Activated CD4-positive, alpha-beta T cell treated with anti-CD3 and anti-CD28 coated beads for 36 hours (primary cell): ENCODE measurements around the gene NIF3L1. TPM values are rescaled to one million over a fixed set of nuclear protein-coding genes. Genes with fewer than 3 reads are reported as not detected.
A peak's percentile ranks its signal among the peaks of the same experiment; 100 is the strongest.

Source experiments
- ATAC-seq: fragments of 200-7000 bp; cut with Tn5 transposase; one replicate; pipeline ENCODE4 v1.10.0; 2021; ENCODE audit warnings: mild to moderate bottlenecking, moderate library complexity
- CTCF ChIA-PET: fragments of 350-600 bp; sonication (Branson Sonifier 250); formaldehyde crosslinking; loops from one replicate; lab custom pipeline; 2021; ENCODE audit warnings: antibody characterized with exemption; lab: Charles Lee
- POLR2A ChIA-PET: fragments of 350-600 bp; sonication (Branson Sonifier 250); formaldehyde crosslinking; loops from one replicate; lab custom pipeline; 2021; ENCODE audit warnings: antibody characterized with exemption, inconsistent platforms; lab: Charles Lee
- DNase-seq: peaks from one replicate; pipeline ENCODE4 v3.0.0-alpha.2; 2020
- H3K27ac Mint-ChIP-seq: one replicate; pipeline ENCODE4 v1.8.0; 2021; ENCODE audit warnings: mixed read lengths
- H3K27me3 Mint-ChIP-seq: one replicate; pipeline ENCODE4 v1.8.0; 2021; ENCODE audit warnings: mixed read lengths
- H3K36me3 Mint-ChIP-seq: one replicate; pipeline ENCODE4 v1.8.0; 2021; ENCODE audit warnings: low read depth, mixed read lengths
- H3K4me1 Mint-ChIP-seq: one replicate; pipeline ENCODE4 v1.8.0; 2021; ENCODE audit warnings: mixed read lengths
- H3K4me3 Mint-ChIP-seq: one replicate; pipeline ENCODE4 v1.8.0; 2021; ENCODE audit warnings: mild to moderate bottlenecking, moderate library complexity, mixed read lengths
- H3K9me3 Mint-ChIP-seq: one replicate; pipeline ENCODE4 v1.8.0; 2021; ENCODE audit warnings: low read depth, mixed read lengths
- intact Hi-C, 2 experiments: fragments of 100-400 bp; cut with DNase I in 1 of 2; cut with micrococcal nuclease in 1 of 2; formaldehyde crosslinking; loops; one replicate each; pipeline versions ENCODE4 v1.14.2 to v1.15.1; 2022 to 2024; cut with DNase I, micrococcal nuclease
- total RNA-seq, 2 experiments: library from RNA; stranded (reverse); gene quantifications; one replicate each; pipeline ENCODE4 v1.2.3, GENCODE V29; 2021

Gene NIF3L1
- total RNA-seq, 2 experiments from 2014 or later = 37.0 to 47.7 TPM

DNA sequence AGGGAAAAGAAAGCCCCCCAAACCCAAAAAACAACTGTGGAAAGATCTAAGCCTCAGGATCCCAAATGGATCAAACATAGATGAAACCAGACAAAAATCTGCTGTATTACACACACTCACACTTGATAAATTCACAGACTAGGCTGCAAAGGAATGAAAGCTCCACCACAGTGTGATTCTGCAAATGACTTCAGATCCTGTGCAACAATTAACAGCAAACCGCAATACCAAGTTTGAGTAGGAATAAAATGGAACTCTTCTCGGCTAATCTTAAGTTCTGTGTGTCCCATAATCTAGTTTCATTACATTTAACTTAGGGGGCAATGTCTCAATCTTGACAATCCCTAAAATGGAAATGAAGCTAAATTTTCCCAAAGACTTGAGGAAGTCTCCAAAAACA, 36.6 kb upstream of the NIF3L1 start:
- CTCF ChIA-PET = interaction anchor here (0.8 to 1.5 kb wide), 4 partner anchors 9 to 139 kb away, joined by 3 to 6 read pairs (median 4); no protein-coding TSS in a partner anchor

DNA sequence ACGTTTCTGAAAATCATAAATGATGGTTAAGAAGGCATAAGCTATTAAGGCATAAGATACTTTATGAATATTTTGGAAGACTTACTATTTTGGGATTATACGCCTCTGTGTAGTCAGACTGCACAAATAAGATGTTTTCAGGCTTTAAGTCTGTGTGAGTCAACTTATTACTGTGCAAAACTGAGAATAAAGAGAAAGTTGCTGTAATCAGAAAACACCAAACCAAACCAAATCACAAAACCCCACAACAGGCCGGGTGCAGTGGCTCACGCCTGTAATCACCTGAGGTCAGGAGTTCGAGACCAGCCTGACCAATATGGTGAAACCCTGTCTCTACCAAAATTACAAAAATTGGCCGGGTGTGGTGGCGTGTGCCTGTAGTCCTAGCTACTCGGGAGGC, 32.4 kb upstream of the NIF3L1 start:
- no peak overlapping the region for H3K4me3 Mint-ChIP-seq
- H3K9me3 Mint-ChIP-seq = no peaks in the 10 kb centered on the region
- peak overlapping the region; percentile 19 for H3K27ac Mint-ChIP-seq
- intact Hi-C loops = no loop called here
- DNase-seq (peak; percentile 26), ATAC-seq (peak; percentile 31)
- H3K27me3 Mint-ChIP-seq = no peaks in the 10 kb centered on the region
- peaks cover 85% of the 10 kb centered on the region for H3K36me3 Mint-ChIP-seq
- peaks cover 41% of the 10 kb centered on the region for H3K4me1 Mint-ChIP-seq
- CTCF ChIA-PET = interaction anchor here (0.8 to 2.0 kb wide), 2 partner anchors 153 to 553 kb away, joined by 3 to 4 read pairs; no protein-coding TSS in a partner anchor
- POLR2A ChIA-PET = interaction anchor here (0.7 kb wide), 1 partner anchor 27 kb away, joined by 6 read pairs; no protein-coding TSS in a partner anchor

More for the DNA sequence above, 36.6 kb upstream of the NIF3L1 start:
- H3K4me1 Mint-ChIP-seq = peaks cover 7% of the 10 kb centered on the region
- no peaks in the 10 kb centered on the region for H3K9me3 Mint-ChIP-seq
- intact Hi-C loops = no loop called here
- POLR2A ChIA-PET = interaction anchor here (2.1 kb wide), 1 partner anchor 11 kb away, joined by 4 read pairs; no protein-coding TSS in a partner anchor
- peaks cover 62% of the 10 kb centered on the region for H3K36me3 Mint-ChIP-seq
- peak overlapping the region; percentile 31 for H3K27ac Mint-ChIP-seq
- H3K4me3 Mint-ChIP-seq = no peak overlapping the region
- ATAC-seq = no peak
- DNase-seq = no peak
- no peaks in the 10 kb centered on the region for H3K27me3 Mint-ChIP-seq

DNA sequence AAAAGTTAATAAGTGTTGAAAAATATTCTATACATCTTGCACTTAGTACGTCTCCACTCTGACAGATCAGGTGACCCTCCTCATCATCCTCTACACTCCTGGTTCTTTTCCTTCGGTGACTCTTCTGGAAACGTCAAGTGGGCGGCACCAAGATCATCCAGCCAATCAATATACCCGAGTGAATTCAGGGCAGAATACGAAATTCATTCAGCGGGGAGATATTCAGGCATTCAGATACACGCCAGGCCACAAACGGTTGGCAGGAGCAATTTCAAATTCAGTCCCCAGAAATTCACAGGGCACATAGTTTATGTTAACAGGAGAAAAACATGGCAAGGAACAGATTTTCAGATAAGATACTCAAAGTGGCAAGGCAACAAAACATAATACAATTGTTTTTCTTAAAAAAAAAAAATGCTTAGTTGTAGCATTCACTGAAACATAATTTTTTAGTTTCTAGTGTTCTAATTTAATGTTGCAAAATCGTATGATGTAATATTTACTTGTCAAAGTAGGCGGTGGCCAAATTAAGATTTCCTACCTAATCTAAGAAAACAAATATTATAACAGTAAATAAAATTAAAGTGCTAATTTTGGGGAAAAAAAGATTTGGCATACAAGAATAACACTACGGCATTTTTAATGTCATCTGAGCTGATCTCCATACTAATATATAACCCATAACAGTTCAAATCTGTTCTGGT, 28.9 kb upstream of the NIF3L1 start:
- CTCF ChIA-PET = interaction anchor here (1.4 to 2.4 kb wide), 3 partner anchors 45 to 372 kb away, joined by 3 to 10 read pairs (median 4); no protein-coding TSS in a partner anchor
- Mint-ChIP-seq H3K27me3 (no peaks in the 10 kb centered on the region), H3K4me3 (peak overlapping the region; percentile 87), H3K4me1 (peaks cover 48% of the 10 kb centered on the region), H3K27ac (peak overlapping the region; percentile 86), H3K9me3 (no peaks in the 10 kb centered on the region), H3K36me3 (peaks cover 84% of the 10 kb centered on the region)
- POLR2A ChIA-PET = no interaction called here
- ATAC-seq = no peak
- intact Hi-C loops = loop anchor here (2.0 to 10.0 kb wide), 6 partner anchors 45 to 1407 kb away; partner anchors contain the start of genes CFLAR (in 1 of the 2), KCTD18 (in 1 of the 2), MAIP1 (in 1 of the 2) and NOP58 (in 1 of the 2)
- peak; percentile 67 for DNase-seq

DNA sequence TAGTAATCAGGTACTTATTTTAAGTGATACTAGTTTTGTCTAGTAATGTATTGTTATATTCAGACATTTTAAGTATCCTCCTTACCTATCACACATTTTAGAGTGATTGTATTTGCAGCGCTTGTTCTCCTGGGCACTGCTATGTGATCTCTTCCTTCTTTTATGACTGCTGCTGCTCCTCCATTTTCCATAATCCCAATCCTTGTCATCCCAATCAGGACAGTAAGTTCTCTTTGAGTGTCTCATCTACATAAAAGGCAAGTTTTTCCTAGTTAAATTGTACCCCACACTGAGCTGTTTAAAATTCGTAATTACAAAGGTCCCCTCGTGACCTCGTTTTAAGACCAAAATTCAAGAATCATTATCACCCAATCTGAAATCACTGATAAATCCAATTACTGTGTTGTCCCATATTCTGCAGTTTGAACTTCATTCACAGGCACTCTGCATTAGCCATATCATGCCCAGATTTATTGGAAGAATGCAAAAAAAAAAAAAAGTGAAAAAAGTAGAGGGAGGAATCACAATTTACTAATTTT, 27.5 kb upstream of the NIF3L1 start:
- H3K27ac Mint-ChIP-seq = peak overlapping the region; percentile 99
- H3K4me1 Mint-ChIP-seq = peaks cover 48% of the 10 kb centered on the region
- ChIA-PET CTCF (interaction anchor here (0.8 kb wide), 1 partner anchor 321 kb away, joined by 6 read pairs; no protein-coding TSS in a partner anchor), POLR2A (no interaction called here)
- no peak for DNase-seq
- intact Hi-C loops = loop anchor here (1.0 to 10.0 kb wide), 11 partner anchors 47 to 1406 kb away; partner anchors contain the start of genes CFLAR (in 1 of the 2), KCTD18 (in 1 of the 2), MAIP1 (in 1 of the 2) and NOP58 (in 1 of the 2)
- no peaks in the 10 kb centered on the region for H3K9me3 Mint-ChIP-seq
- no peaks in the 10 kb centered on the region for H3K27me3 Mint-ChIP-seq
- ATAC-seq = no peak
- peak overlapping the region; percentile 87 for H3K4me3 Mint-ChIP-seq
- H3K36me3 Mint-ChIP-seq = peaks cover 75% of the 10 kb centered on the region

DNA sequence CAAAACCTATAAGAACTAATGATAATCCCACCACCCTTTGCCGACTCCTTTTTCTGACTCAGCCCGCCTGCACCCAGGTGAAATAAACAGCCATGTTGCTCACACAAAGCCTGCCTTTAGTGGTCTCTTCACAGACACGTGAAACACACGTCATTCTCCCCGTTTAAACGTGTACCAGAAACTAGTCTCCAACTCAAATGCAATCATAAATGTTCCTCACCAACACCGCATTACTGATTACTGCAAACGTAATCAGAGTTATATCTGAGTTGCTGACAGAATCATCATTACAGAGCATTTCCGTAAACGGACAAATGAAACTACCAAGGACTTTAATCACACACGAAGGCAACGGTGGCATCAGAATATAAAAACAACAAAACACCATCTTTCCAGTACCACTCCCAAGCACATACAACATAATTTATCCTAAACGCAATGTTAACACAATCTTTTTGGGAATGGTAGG, 26.6 kb upstream of the NIF3L1 start:
- POLR2A ChIA-PET = no interaction called here
- Mint-ChIP-seq H3K4me1 (peaks cover 41% of the 10 kb centered on the region), H3K27me3 (no peaks in the 10 kb centered on the region), H3K36me3 (peaks cover 70% of the 10 kb centered on the region), H3K27ac (peak overlapping the region; percentile 99), H3K4me3 (peak overlapping the region; percentile 87), H3K9me3 (no peaks in the 10 kb centered on the region)
- peak; percentile 71 for ATAC-seq
- CTCF ChIA-PET = interaction anchor here (0.8 to 1.2 kb wide), 2 partner anchors 255 to 320 kb away, joined by 3 to 6 read pairs; no protein-coding TSS in a partner anchor
- DNase-seq = peak; percentile 83
- intact Hi-C loops = loop anchor here (1.0 to 10.0 kb wide), 9 partner anchors 97 to 1405 kb away; partner anchors contain the start of genes KCTD18 (in 1 of the 2), MAIP1 (in 1 of the 2), NOP58 (in 1 of the 2) and SGO2 (in 1 of the 2)

DNA sequence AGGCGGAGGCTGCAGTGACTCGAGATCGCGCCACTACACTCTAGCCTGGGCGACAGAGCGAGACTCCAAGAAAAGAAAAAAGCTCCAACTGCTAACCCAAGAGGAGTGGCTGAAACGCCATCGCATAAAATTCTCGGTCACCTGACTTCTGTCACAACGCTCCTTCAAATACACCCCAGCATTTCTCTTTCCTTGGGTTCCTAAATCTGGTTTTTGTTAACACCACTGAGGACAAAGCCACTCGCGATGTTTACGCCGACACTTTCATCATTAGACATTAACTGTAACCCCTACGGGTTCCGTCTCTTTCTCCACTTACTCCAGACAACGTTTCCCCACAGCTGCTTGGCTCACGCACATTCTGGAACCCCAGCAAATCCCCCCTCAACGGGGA, 25.4 kb upstream of the NIF3L1 start:
- intact Hi-C loops = loop anchor here (1.0 to 10.0 kb wide), 13 partner anchors 26 to 1404 kb away; partner anchors contain the start of genes BZW1 (in 2 of the 2), NIF3L1 (in 2 of the 2), PPIL3 (in 2 of the 2) and CASP10 (in 1 of the 2)
- Mint-ChIP-seq H3K27ac (peak overlapping the region; percentile 99), H3K4me3 (peak overlapping the region; percentile 87), H3K27me3 (no peaks in the 10 kb centered on the region), H3K9me3 (no peaks in the 10 kb centered on the region), H3K4me1 (peaks cover 32% of the 10 kb centered on the region), H3K36me3 (peaks cover 59% of the 10 kb centered on the region)
- POLR2A ChIA-PET = interaction anchor here (0.5 to 3.0 kb wide), 15 partner anchors 12 to 398 kb away, joined by 3 to 49 read pairs (median 4); partner anchors contain the start of genes NIF3L1 and PPIL3
- CTCF ChIA-PET = interaction anchor here (0.5 to 2.0 kb wide), 12 partner anchors 17 to 319 kb away, joined by 3 to 11 read pairs (median 3); partner anchors contain the start of genes CASP10, NIF3L1 and PPIL3
- ATAC-seq (peak; percentile 3), DNase-seq (peak; percentile 48)

DNA sequence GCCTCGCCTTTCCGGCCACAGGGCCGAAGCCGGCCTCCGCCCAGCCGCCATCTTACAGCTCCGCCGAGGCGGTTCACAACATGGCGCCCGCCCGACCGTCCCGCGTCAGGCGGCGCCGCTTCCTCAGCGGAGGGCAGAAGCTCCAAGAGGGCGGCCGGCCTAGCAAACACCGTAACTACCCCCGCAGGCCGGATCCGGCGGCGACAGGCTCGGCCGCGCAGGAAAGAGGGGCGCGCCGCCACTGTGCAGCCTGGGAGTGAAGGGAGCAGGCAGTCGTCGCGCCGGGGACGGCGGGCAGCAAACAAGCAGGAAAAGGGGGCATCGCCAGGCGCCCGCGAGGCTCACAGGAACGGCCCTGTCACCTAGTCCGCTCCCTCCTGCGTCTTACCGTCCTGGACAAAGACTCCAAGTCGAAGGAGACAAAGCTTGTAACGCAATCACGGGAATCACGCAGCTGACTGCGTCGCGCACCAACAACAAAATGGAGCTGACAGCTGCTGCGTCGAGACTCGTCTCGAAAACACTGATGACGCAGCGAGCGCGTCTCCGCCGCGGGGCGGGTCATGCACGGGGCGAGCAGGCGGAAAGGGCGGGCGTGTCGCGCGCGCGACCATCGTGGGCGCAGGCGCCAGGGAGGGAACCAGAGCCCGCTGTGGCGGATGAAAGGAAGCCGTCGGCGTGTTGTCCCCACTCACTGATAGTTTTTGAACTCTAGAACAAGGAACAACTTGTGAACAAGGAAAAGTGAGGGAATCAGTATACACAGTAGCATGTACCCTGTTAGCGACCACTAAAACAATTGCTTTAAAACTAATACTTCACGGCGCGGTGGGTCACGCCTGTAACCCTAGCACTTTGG, 24.8 kb upstream of the NIF3L1 start, which contains the start of gene CLK1:
Gene CLK1, minus strand, starts transcription at position 483 of the 859 bp plus-strand sequence. CDS start 2,796 bp downstream, outside the sequence.
- ChIA-PET CTCF (interaction anchor here (0.5 to 2.0 kb wide), 13 partner anchors 17 to 338 kb away, joined by 3 to 11 read pairs (median 3); partner anchors contain the start of genes CASP10, NIF3L1, PPIL3 and SGO2), POLR2A (interaction anchor here (0.5 to 3.0 kb wide), 20 partner anchors 13 to 397 kb away, joined by 3 to 49 read pairs (median 4); partner anchors contain the start of genes NIF3L1, PPIL3 and SGO2)
- DNase-seq (peak; percentile 98), ATAC-seq (peak; percentile 77)
- peak within 1 kb of the TSS; percentile 99 for H3K27ac Mint-ChIP-seq
- peaks cover 53% of the 10 kb centered on the region for H3K36me3 Mint-ChIP-seq
- H3K27me3 Mint-ChIP-seq = no peaks in the 10 kb centered on the region
- H3K4me1 Mint-ChIP-seq = peaks cover 26% of the 10 kb centered on the region
- intact Hi-C loops = loop anchor here (1.0 to 10.0 kb wide), 11 partner anchors 25 to 1403 kb away; partner anchors contain the start of genes BZW1 (in 2 of the 2), NIF3L1 (in 2 of the 2), PPIL3 (in 2 of the 2) and CASP10 (in 1 of the 2)
- peak within 1 kb of the TSS; percentile 87 for H3K4me3 Mint-ChIP-seq
- no peaks in the 10 kb centered on the region for H3K9me3 Mint-ChIP-seq

DNA sequence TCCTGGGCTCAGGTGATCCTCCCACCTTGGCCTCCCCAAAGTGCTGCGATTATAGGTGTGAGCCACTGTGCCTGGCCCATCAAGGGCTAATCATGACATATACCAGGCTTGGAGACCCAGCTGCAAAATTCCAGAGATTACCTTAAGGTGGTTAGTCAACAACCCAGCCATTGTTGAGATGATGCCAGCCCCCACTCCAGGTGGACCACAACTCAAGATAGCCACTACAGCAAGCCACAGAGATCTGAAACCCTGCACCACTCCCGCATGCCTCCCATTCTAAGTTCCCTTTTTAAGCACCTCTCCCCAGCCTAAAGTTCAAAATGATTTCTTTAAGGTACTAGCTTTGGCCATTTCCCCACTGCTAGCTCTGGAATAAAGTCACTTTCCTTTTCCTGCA, 20.2 kb upstream of the NIF3L1 start:
- intact Hi-C loops = loop anchor here in 1 of 2 experiments (10.0 kb wide), 1 partner anchor 914 kb away; the partner anchor contains the start of genes MAIP1 and TYW5
- peaks cover 10% of the 10 kb centered on the region for H3K4me1 Mint-ChIP-seq

DNA sequence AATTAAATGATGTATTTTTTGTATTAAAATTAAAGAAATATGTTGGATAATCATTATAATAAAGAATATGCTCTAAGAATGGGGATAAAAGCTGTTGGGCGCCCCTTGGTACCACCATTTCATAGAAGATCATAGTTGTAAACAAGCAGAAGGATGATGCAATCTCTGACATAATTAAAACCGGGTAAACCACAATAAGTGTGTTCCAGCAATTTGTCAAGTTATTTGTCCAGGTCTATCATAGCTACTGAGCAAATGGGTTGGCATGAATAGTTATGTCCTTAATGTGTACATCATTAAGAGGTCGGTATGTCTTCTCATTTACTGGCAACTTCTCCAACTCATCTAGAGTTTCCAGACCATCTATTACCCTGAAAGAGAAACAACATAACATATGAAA, 18.0 kb upstream of the NIF3L1 start:
- no peak overlapping the region for H3K4me3 Mint-ChIP-seq
- H3K4me1 Mint-ChIP-seq = peaks cover 4% of the 10 kb centered on the region
- H3K36me3 Mint-ChIP-seq = peaks cover 33% of the 10 kb centered on the region
- no peak for ATAC-seq
- ChIA-PET CTCF (no interaction called here), POLR2A (no interaction called here)
- intact Hi-C loops = no loop called here
- H3K27me3 Mint-ChIP-seq = no peaks in the 10 kb centered on the region
- H3K27ac Mint-ChIP-seq = peak overlapping the region; percentile 42
- DNase-seq = no peak
- no peaks in the 10 kb centered on the region for H3K9me3 Mint-ChIP-seq

More for the DNA sequence above, 20.2 kb upstream of the NIF3L1 start:
- no peak overlapping the region for H3K27ac Mint-ChIP-seq
- no peak for ATAC-seq
- H3K36me3 Mint-ChIP-seq = peaks cover 25% of the 10 kb centered on the region
- ChIA-PET POLR2A (interaction anchor here (0.6 kb wide), 1 partner anchor 263 kb away, joined by 3 read pairs; no protein-coding TSS in a partner anchor), CTCF (interaction anchor here (0.6 to 2.2 kb wide), 4 partner anchors 9 to 669 kb away, joined by 3 to 6 read pairs (median 4); no protein-coding TSS in a partner anchor)
- DNase-seq = no peak
- H3K4me3 Mint-ChIP-seq = no peak overlapping the region
- no peaks in the 10 kb centered on the region for H3K9me3 Mint-ChIP-seq
- no peaks in the 10 kb centered on the region for H3K27me3 Mint-ChIP-seq
